Measurements from ENCODE around the gene VPS4B. TPM values are rescaled to one million over a fixed set of nuclear protein-coding genes. Genes with fewer than 3 reads are reported as not detected.

The VPS4B gene
- total and polyA plus RNA-seq, 10 of the 15 experiments (the other 5 are each of a cell fraction or from before 2014, with no cell fraction given) = 21.4 to 37.6 (median 29.8) TPM

DNA sequence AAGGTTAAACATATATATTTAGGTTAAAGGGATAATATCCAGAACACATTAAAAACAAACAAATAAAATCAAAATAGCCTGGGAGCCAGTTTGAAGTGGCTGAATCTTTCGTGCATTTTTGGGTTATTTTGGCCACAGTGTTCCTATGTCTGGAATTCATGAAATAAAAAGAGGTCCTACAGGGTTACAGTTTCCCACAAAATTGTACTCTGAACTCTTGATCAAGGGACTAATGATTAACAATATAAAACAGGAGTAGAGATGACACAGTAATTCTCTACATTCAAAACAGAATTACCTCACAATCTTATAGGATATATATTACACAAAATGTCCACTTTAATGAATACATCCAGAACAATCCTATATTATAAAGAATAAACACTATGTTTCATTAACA lies 24.9 kb downstream of the VPS4B start:
- ChIA-PET SMC1A (ENCODE audit: uncharacterized antibody, unreplicated experiment) (no interaction called here), RAD21 (ENCODE audit: unreplicated experiment) (no interaction called here), CTCF (interaction anchor here (0.6 to 1.6 kb wide), 2 partner anchors 17 to 164 kb away, joined by 4 to 5 read pairs; no protein-coding TSS in a partner anchor), POLR2A (no interaction called here)
- ATAC-seq (no peak), FAIRE-seq (no peak), DNase-seq (ENCODE audit: low read depth, low spot score) (no peak)
- Histone ChIP-seq H3K27ac (ENCODE audit: control insufficient read depth, insufficient read depth) (no peak overlapping the region), H3K36me3 (ENCODE audit: control insufficient read depth in 2 of 2, insufficient read depth in 2 of 2, low read length in 1 of 2) (peaks cover 1 to 31% of the 10 kb centered on the region in 2 experiments), H3K4me3 (no peak overlapping the region), H3K4me1 (ENCODE audit: control insufficient read depth, insufficient read depth, low read length) (no peaks in the 10 kb centered on the region), H3K4me2 (ENCODE audit: control insufficient read depth, insufficient read depth) (no peak overlapping the region), H3K79me2 (ENCODE audit: control insufficient read depth, insufficient read depth, low read length) (no peaks in the 10 kb centered on the region), H3K27me3 (replicated peaks in 1 of 2; ENCODE audit: control insufficient read depth in 2 of 2, insufficient read depth in 2 of 2, low read length in 1 of 2) (no peaks in the 10 kb centered on the region), H3K9ac (ENCODE audit: control insufficient read depth, insufficient read depth, low read length) (no peak overlapping the region), H4K20me1 (ENCODE audit: control insufficient read depth, insufficient read depth) (no peaks in the 10 kb centered on the region), H2AFZ (ENCODE audit: control insufficient read depth, low read depth, low read length) (no peak overlapping the region), H3K9me3 (replicated peaks; ENCODE audit: control insufficient read depth, insufficient read depth, low read length) (no peaks in the 10 kb centered on the region)
- TF ChIP-seq IRF5 (IDR thresholded peaks at IDR 0.05; ENCODE audit: borderline replicate concordance) = no peak
- TF ChIP-seq KLF5 (IDR thresholded peaks at IDR 0.05; ENCODE audit: partially characterized antibody) = no peak
- no peak for TF ChIP-seq STAT1 (conservative IDR thresholded peaks at IDR 0.05)
- TF ChIP-seq, protein P1, sequence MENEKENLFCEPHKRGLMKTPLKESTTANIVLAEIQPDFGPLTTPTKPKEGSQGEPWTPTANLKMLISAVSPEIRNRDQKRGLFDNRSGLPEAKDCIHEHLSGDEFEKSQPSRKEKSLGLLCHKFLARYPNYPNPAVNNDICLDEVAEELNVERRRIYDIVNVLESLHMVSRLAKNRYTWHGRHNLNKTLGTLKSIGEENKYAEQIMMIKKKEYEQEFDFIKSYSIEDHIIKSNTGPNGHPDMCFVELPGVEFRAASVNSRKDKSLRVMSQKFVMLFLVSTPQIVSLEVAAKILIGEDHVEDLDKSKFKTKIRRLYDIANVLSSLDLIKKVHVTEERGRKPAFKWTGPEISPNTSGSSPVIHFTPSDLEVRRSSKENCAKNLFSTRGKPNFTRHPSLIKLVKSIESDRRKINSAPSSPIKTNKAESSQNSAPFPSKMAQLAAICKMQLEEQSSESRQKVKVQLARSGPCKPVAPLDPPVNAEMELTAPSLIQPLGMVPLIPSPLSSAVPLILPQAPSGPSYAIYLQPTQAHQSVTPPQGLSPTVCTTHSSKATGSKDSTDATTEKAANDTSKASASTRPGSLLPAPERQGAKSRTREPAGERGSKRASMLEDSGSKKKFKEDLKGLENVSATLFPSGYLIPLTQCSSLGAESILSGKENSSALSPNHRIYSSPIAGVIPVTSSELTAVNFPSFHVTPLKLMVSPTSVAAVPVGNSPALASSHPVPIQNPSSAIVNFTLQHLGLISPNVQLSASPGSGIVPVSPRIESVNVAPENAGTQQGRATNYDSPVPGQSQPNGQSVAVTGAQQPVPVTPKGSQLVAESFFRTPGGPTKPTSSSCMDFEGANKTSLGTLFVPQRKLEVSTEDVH (IDR thresholded peaks at IDR 0.05; ENCODE audit: low read depth, partially characterized antibody) = no peak
- TF ChIP-seq BCL11A (IDR thresholded peaks at IDR 0.05; ENCODE audit: low read depth, low read length) = no peak
- no peak for TF ChIP-seq E2F4 (IDR thresholded peaks at IDR 0.05; ENCODE audit: low read depth, low read length)
- TF ChIP-seq ZNF622 (IDR thresholded peaks at IDR 0.05) = no peak
- TF ChIP-seq PML (IDR thresholded peaks at IDR 0.05; ENCODE audit: low read length) = no peak
- no peak for TF ChIP-seq CBFB (IDR thresholded peaks at IDR 0.05; ENCODE audit: low read depth)
- TF ChIP-seq MXI1 (IDR thresholded peaks at IDR 0.05; ENCODE audit: low read depth, low read length) = no peak
- 100% methylated on average over 1 of the region's 1 CpG for WGBS (ENCODE audit: insufficient coverage, insufficient replicate concordance, low lambda C conversion rate, missing lambda C conversion rate)
- in situ Hi-C loops (cut with MboI) = no loop called here
- intact Hi-C loops (cut with micrococcal nuclease; ENCODE audit: unreplicated experiment) = no loop called here
- BruUV-seq (replicated peaks) = TSS peak; percentile 36

All from GM12878 (cell line).